Kidney glomerular epithelial cell (primary cell): Measurements from ENCODE around the gene WFIKKN1.

Experiments used
- DNase-seq: peaks from one replicate; lab custom pipeline; 2025; lab: John Stamatoyannopoulos, UW

Gene WFIKKN1

GRCh38 chr16:637081-638018 lies 6.6 kb downstream of the WFIKKN1 start:
- no peak for DNase-seq

- no peak for DNase-seq
Measured at GRCh38 chr16:638034-638543, 7.3 kb downstream of the WFIKKN1 start.

DNA sequence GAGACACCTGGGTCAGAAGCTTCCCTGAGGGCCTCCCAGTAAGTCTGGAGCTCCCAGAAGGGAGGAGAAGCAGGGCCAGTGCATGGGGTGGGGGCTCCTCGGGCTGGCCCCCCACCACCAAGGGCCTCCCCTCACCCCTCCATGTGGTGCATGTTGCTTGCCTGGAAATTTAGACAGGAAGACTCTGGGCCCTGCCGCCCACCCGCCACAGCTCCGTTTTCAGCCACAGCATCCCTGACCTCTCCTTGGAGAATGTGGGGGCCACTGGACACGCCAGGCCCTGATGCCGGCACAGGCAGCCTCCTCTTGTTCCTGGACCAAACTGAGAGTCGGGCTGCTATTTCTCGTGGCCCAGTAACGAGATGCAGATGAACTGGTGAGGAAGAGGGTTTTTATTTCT lies 8.1 kb downstream of the WFIKKN1 start:
- DNase-seq = no peak

- DNase-seq = no peak
Measured at GRCh38 chr16:640614-641013, 9.8 kb downstream of the WFIKKN1 start.

GRCh38 chr16:641326-642188 lies 10.8 kb downstream of the WFIKKN1 start, which contains the start of gene MCRIP2:
MCRIP2 (plus strand) TSS chr16:641828; CDS start chr16:641992, 164 bp downstream.
- peak; percentile 62 for DNase-seq

- DNase-seq = no peak
Measured at GRCh38 chr16:642189-643049, 11.6 kb downstream of the WFIKKN1 start.

DNA sequence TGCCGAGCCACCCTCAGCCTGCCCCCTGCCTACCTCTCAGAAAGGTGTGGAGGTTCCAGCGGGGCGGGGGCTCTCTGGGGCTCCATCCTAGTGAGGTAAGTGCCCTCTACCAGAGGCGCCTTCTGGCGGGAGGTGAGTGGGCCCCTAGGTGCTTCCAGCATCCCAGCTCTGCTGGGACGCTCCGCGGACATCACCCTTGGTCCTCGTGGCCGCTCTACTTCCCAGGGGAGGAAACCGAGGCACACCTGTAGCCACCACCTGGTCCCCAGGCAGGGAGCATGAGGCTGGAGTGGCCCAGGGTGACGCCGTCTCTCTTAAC lies 12.2 kb downstream of the WFIKKN1 start:
- no peak for DNase-seq

GRCh38 chr16:644556-644955 lies 13.8 kb downstream of the WFIKKN1 start:
- no peak for DNase-seq

DNA sequence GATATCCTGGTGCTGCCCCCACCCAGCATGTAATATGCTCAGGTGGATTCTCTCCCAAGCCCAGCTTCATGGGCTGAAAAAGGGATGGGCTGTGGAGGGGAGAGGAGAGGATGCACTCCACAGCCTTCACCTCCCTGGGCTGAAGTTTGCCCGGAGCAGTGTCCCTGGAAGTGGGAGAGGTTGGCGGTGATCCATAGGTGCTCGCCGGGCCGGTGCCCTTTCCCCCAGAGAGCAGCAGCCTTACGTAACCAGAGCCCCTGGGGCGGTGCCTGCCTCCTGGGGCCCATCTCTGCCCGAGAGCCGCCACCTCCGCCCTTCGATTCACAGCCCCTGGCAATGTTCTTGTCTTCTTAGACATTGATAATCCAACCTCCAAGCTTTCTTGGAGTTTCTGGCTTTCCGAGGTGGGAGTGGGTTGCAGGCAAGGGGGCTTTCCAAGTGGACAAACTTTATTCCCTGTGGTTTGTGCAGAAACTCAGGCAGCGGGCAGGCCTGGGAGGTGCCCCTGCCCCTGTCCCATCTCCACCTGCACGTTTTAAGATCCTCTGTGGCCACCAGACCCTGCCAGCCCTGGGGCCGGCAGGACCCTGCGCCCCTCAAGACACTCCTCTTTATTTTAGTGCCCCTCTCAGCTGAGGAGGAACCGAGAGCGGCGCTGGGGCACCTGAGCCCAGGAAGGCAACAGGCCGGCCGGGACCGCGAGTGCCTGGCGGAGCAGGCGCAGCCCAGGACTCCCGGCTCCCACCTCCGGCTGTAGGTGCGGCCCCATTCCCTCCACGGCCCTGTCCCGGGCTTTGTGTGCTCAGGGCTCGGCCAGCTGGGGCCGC lies 15.3 kb downstream of the WFIKKN1 start:
- no peak for DNase-seq

DNA sequence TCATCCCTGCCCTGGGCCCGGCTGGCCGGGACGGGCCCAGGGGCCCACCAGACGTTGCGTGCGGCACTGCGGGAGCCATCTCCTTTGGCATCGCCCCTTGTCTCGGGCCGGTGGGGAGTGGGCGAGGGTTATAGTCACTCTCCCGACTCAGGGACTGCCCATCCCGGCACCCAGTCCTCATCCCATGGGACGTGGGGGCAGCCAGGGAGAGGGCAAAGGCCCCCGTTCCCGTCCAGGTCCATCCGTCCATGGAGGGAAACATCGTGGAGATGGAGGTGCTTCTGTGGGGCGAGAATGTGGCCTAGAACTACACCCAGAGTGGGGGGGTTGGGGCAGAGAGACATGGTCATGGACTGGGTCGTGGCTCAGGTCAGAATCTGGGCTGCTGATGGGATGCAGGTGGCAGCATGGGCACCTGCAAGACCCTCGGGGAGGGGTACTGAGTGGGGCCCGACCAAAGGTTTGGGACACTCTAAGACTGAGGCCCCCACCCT lies 15.9 kb downstream of the WFIKKN1 start:
- no peak for DNase-seq

DNA sequence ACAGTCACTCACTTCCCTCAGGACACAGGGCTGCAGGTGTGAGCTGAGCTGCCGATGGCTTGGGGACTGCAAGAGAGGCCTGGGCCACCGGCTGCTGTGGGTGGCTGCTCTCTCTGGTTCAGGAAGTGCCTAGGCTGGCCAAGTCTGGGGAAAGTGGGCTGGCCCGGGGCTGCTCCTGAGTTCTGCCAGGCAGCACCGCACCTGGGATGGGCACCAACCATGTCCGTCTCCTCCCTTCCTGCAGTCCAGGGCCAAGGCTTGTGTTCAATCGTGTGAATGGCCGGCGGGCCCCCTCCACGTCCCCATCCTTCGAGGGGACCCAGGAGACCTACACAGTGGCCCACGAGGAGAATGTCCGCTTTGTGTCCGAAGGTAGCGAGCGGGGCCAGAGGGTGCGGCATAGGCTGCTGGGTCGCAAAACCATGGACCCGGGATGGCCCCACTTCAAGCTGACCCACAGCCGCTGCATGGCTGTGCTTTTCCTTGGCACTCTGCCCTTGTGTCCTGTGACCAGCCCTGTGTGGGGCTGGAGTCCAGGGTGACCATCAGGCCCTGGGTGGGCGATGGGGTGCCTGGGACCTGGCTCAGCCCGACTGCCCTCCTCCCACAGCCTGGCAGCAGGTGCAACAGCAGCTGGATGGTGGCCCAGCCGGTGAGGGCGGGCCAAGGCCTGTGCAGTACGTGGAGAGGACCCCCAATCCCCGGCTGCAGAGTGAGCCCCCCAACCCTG lies 16.6 kb downstream of the WFIKKN1 start:
- DNase-seq = no peak

DNA sequence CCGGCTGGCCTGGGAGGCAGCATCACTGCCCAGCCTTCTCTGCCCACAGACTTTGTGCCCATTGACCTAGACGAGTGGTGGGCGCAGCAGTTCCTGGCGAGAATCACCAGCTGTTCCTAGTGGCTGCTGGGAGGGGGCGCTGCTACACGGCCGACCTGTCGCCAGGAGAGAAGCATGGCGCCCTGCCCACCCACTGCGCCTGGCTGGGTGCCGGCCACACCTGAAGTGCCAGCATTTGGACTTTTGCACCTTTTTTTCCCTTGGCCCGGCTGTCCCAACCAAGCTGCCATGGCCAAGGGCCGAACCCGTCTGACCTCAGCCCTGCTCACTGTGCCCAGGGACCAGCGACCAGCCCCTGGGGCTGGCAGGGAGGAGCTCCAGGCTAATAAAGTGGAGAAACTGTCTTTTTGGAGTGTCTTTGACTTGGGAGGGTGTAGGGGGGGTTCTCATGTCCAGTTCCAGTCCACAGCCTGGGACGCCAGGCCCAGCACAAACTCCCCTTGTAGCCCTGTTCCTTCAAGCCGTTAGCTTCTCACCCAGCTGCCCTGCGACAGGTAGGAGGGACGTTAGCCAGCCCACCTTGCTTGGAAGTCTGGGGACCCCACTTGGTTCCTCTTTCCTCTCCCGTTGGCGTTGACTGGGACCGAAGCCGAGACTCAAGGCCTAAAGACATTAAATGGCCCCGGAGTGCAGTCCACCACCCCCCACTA lies 17.4 kb downstream of the WFIKKN1 start:
- no peak for DNase-seq

DNA sequence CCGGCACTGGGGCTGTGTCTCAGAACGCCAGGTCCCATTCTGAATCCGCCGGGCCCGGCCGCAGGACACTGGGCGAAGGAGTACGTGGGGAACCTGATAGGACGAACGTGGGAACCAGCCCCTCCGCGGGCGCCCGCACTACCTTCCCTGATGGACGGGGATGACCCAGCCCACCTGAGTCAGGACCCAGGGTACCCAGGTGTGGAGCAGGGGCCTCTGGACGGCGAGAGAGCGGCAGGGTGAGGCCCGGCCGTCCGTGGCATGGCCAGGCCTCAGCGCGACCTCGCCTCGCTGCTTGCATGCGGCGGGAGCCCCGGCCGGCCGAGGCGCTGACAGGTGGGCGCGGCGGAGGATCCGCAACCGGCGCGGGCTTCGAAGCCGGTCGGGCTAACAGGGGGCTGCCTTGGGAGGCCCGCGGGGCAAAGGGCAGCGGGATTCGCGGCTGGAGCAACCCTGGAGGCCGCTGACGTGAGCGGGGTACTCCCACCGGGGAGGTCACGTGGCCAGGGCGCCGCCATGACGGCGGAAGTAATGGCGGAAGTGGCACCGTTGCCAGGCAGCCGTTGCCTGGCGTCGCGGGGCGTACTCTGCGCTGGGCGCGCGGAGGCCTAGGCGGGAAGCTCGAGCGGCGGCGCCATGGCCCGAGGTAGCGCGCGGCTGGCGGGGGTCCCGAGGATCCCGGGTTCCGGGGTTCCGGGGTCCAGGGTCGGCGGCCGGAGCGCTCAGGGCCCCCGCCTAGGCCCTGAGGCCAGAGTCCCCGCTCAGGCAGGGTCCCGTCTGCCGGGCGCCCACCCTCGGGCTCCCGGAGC lies 18.2 kb downstream of the WFIKKN1 start, which contains the start of gene WDR90:
WDR90 (plus strand) TSS at position 585 of the 809 bp plus-strand sequence; CDS start at position 637, 52 bp downstream.
- peak; percentile 64 for DNase-seq

GRCh38 chr16:649631-650030 lies 18.8 kb downstream of the WFIKKN1 start:
- DNase-seq = no peak

DNA sequence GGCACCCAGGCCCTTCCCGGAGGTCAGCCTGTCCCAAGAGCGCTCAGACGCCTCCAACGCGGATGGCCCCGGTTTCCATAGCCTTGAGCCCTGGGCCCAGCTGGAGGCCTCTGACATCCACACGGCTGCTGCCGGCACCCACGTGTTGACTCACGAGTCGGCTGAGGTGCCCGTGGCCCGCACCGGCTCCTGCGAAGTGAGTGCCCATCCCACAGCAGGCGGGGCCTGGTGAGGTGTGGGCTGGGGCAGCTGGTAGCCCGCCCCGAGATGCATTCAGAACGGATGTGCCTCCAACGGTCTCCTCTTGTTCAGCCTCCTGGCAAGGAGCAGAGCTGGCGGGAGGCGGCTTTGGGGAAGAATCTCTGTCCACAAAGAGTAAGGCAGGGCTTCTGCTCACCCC lies 21.1 kb downstream of the WFIKKN1 start:
- no peak for DNase-seq

DNA sequence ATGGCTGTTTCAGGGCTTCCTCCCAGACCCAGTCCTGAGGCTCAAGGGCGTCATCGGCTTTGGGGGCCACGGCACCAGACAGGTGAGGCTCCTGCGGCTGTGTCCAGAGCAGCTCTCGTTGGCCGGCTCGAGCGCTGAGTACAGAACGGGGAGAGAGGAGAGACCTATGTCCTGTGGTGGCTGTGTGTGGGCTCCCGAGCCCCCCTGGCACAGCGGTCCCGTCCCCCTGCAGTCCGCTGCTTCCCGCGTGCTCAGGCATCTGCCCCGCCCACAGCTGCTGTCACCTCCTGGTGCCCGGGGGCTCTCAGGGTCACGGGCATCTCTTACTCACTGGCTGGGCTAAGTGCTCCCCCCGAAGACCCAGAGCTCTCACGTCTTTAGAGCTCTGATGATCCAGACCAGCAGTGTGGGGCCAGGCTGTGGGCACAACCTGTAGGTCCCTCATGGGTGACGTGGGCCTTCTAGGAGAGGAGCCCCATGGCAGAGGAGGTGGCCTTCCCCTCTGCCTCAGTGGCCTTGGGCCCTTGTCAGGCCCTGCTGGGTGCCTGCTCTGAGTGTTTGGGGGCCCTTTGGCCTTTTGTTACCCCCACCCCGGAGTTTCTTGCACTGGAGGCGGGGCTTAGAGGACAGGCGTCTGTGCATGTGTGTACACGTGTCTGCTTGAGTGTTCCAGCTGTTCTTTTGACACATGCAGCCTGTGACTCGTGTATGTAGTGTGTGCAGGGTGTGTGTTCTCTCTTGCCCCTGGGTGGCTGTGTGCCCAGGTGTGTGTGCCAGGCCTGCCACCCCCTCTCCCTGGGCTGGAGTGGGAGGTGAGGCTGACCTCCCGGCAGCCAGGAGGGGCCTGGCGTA lies 21.9 kb downstream of the WFIKKN1 start:
- no peak for DNase-seq

- DNase-seq = no peak
Measured at GRCh38 chr16:654034-654433, 23.2 kb downstream of the WFIKKN1 start.
